Uterus (tissue), 4 donors: ENCODE results near the gene STX12. TPM values are rescaled to one million over a fixed set of nuclear protein-coding genes. Genes with fewer than 3 reads are reported as not detected.
"Not testable (repeated sequence)": the region's sequence is repeated elsewhere in the genome, so short reads cannot be mapped to it uniquely, and the experiment has no call there.

Source experiments
- DNase-seq, 2 donors: peaks; one replicate each; pipeline ENCODE4 v3.0.0-alpha.2; 2019 to 2020
- H3K27ac ChIP-seq, 2 donors: fragments of 200-600 bp; sonication (generic); 1 replicate in 1 of 2; 2 replicates in 1 of 2; pipeline ENCODE4 v1.5.1; 2016 to 2018
- H3K27me3 ChIP-seq, 2 donors: fragments of 200-600 bp; sonication (generic); one replicate each; pipeline ENCODE4 v1.5.1; 2018 to 2019; ENCODE audit warnings: control low read depth in 1 of 2
- H3K36me3 ChIP-seq, 2 donors: fragments of 200-600 bp; sonication (generic); one replicate each; pipeline ENCODE4 v1.5.1; 2019; ENCODE audit warnings: control low read depth in 1 of 2
- H3K4me1 ChIP-seq, 2 donors: fragments of 200-600 bp; sonication (generic); one replicate each; pipeline ENCODE4 v1.5.1; 2018 to 2019; ENCODE audit warnings: control low read depth in 1 of 2
- H3K4me3 ChIP-seq, 2 donors: fragments of 200-600 bp; sonication (generic); 1 replicate in 1 of 2; 2 replicates in 1 of 2; pipeline ENCODE4 v1.5.1; 2018 to 2019; ENCODE audit warnings: mild to moderate bottlenecking in 1 of 2
- H3K9me3 ChIP-seq, 2 donors: fragments of 200-600 bp; sonication (generic); one replicate each; pipeline ENCODE4 v1.5.1; 2019; ENCODE audit warnings: control low read depth in 1 of 2
- CTCF ChIP-seq, 4 experiments: fragments of 200-600 bp in 2 of 4; fragments of 450-650 bp in 2 of 4; sonication (generic) in 2 of 4; IDR thresholded peaks; one replicate each; pipeline ENCODE4 v1.5.1; 2016 to 2019; ENCODE audit warnings: antibody characterized with exemption in 4 of 4, mild to moderate bottlenecking in 2 of 4, moderate library complexity in 1 of 4
- POLR2A ChIP-seq, 2 donors: fragments of 450-650 bp; IDR thresholded peaks; one replicate each; pipeline ENCODE4 v1.6.1; 2016; ENCODE audit warnings: antibody characterized with exemption in 2 of 2, mild to moderate bottlenecking in 1 of 2, moderate library complexity in 1 of 2
- intact Hi-C: fragments of 100-400 bp; cut with DNase I; formaldehyde crosslinking; loops from one replicate; pipeline ENCODE4 v1.15.1; 2023; ENCODE audit warnings: low total_unique reads
- total RNA-seq, 4 donors: library from RNA; depleted of rRNA in 3 of 4; stranded (reverse); fragments of >200 nt in 3 of 4; gene quantifications; one replicate each; pipeline versions ENCODE4 v1.1.0 to v1.2.4, GENCODE V29; 2014 to 2023
- donor health status: DM: yes; HTN: yes; CAD: no.

Gene STX12
- total RNA-seq, 4 donors from 2014 or later: 24.4 to 67.8 (median 56.2) TPM

DNA sequence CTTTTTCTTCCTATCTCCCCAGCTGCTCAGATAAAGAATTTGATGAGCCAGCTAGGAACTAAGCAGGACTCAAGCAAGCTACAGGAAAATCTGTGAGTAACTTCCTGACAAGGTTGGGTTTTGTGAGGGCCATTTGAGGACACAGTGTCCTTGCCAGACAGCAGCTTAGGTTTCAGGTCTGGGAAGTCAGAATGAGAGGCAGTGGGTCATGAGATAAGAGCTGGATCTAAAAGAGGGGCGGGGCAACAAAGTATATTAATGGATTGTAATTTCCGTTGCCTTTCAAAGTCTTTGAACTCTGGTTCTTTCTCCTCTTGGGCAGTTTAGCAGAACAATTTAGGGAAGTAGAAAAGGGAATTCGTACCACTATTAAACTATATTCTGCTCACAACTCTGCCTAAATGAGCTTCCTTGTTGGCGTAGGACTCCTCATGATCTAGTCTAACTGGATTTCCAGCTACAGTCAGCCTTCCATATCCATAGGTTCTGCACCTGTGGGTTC, 16.6 kb downstream of the STX12 start:
- H3K9me3 ChIP-seq: no peaks in the 10 kb centered on the region
- H3K36me3 ChIP-seq: no peaks in the 10 kb centered on the region
- no peaks in the 10 kb centered on the region for H3K27me3 ChIP-seq
- peak overlapping the region in 1 of 2 donors; percentile 57 for H3K27ac ChIP-seq
- DNase-seq: peak in 1 of 2 donors; percentile 59
- intact Hi-C loops: no loop called here
- TF ChIP-seq POLR2A (IDR thresholded peaks at IDR 0.05) (no peak), CTCF (IDR thresholded peaks at IDR 0.05) (no peak)
- no peaks in the 10 kb centered on the region for H3K4me1 ChIP-seq
- no peak overlapping the region for H3K4me3 ChIP-seq

GRCh38 chr1:27790270-27790669, 17.3 kb downstream of the STX12 start:
- DNase-seq, H3K9me3 ChIP-seq, H3K4me1 ChIP-seq, intact Hi-C loops, H3K36me3 ChIP-seq, H3K27me3 ChIP-seq, H3K4me3 ChIP-seq: not testable (repeated sequence)
- H3K27ac ChIP-seq: peak overlapping the region in 1 of 2 donors; percentile 57

- no peaks in the 10 kb centered on the region for H3K36me3 ChIP-seq
Measured at GRCh38 chr1:27795601-27796000, 22.6 kb downstream of the STX12 start.

DNA sequence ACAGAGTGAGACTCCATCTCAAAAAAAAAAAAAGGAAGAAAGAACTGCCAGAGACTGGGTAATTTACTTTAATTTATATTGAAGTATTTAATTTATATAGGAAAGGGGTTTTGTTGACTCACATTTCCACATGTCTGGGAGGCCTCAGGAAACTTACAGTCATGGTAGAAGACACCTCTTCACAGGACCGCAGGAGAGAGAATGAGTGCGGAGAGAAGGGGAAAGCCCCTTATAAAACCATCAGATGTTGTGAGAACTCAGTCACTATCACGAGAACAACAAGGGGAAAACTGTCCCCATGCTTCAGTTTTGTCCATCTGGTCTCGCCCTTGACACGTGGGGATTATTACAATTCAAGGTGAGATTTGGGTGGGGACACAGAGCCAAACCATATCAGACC, 31.8 kb downstream of the STX12 start:
- no peak for DNase-seq
- TF ChIP-seq CTCF (IDR thresholded peaks at IDR 0.05) (no peak), POLR2A (IDR thresholded peaks at IDR 0.05) (no peak)
- no peaks in the 10 kb centered on the region for H3K4me1 ChIP-seq
- H3K27me3 ChIP-seq: no peaks in the 10 kb centered on the region
- intact Hi-C loops: no loop called here
- no peaks in the 10 kb centered on the region for H3K36me3 ChIP-seq
- H3K9me3 ChIP-seq: no peaks in the 10 kb centered on the region
- no peak overlapping the region for H3K27ac ChIP-seq
- no peak overlapping the region for H3K4me3 ChIP-seq

More at GRCh38 chr1:27795601-27796000, 22.6 kb downstream of the STX12 start:
- DNase-seq: no peak
- no peak overlapping the region for H3K4me3 ChIP-seq
- no peaks in the 10 kb centered on the region for H3K4me1 ChIP-seq
- no peak overlapping the region for H3K27ac ChIP-seq
- no peaks in the 10 kb centered on the region for H3K27me3 ChIP-seq
- TF ChIP-seq CTCF (IDR thresholded peaks at IDR 0.05): no peak
- TF ChIP-seq POLR2A (IDR thresholded peaks at IDR 0.05): no peak
- intact Hi-C loops: no loop called here
- H3K9me3 ChIP-seq: no peaks in the 10 kb centered on the region

DNA sequence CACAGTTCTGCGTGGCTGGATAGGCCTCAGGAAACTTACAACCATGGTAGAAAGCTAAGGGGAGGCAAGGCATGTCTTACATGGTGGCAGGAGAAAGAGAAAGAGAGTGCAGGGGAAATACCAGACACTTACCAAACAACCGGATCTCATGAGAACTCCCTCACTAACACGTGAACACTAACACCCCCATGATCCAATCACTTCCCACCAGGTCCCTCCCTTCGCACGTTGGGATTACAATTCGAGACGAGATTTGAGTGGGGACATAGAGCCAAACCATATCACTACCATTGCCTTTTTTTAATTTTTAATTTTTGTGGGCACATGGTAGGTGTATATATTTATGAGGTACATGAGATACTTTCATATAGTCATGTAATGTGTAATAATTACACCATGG, 33.7 kb downstream of the STX12 start:
- Histone ChIP-seq H3K4me1 (no peaks in the 10 kb centered on the region), H3K9me3 (no peaks in the 10 kb centered on the region), H3K27ac (no peak overlapping the region), H3K4me3 (no peak overlapping the region), H3K27me3 (no peaks in the 10 kb centered on the region), H3K36me3 (no peaks in the 10 kb centered on the region)
- TF ChIP-seq POLR2A (IDR thresholded peaks at IDR 0.05): no peak
- no peak for TF ChIP-seq CTCF (IDR thresholded peaks at IDR 0.05)
- intact Hi-C loops: no loop called here
- DNase-seq: no peak

DNA sequence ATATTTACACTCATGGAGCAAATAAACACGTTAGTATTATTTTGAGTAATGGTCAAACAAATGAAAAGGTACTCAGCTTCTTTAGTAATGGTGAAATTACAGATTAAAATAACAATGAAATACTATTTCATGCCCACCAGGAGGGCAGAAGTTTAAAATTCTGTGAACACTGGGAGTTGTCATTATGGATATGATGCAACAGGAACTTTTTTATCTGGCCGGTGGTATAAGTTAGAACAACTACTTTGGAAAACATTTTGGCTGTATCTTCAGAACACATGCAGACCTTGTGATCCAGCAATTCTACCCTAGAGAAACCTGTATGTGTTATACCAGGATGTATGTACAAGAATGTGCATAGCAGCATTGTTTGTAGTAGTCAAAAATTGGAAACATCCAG, 34.4 kb downstream of the STX12 start:
- Histone ChIP-seq H3K4me3 (no peak overlapping the region), H3K36me3 (no peaks in the 10 kb centered on the region), H3K27me3 (no peaks in the 10 kb centered on the region), H3K27ac (no peak overlapping the region), H3K4me1 (no peaks in the 10 kb centered on the region), H3K9me3 (no peaks in the 10 kb centered on the region)
- DNase-seq: no peak
- intact Hi-C loops: no loop called here
- TF ChIP-seq CTCF (IDR thresholded peaks at IDR 0.05) (no peak), POLR2A (IDR thresholded peaks at IDR 0.05) (no peak)

DNA sequence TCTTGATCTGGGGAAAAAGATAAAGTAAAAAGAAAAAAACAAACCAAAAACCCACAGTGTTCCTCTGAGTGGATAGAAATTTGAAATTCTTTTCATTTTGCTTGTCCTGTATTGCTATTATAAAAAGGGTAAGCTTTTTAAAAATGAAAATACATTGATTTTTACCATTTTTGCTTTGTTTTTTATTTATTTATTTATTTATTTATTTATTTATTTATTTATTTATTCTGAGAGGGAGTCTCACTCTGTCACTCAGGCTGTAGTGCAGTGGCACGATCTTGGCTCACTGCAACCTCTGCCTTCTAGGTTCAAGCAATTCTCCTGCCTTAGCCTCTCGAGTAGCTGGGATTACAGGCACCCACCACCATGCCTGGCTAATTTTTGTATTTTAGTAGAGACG, 35.1 kb downstream of the STX12 start:
- H3K4me1 ChIP-seq, H3K27me3 ChIP-seq, H3K36me3 ChIP-seq, H3K27ac ChIP-seq, H3K9me3 ChIP-seq, DNase-seq, intact Hi-C loops, H3K4me3 ChIP-seq: not testable (repeated sequence)
